Keratinocyte (primary cell): ENCODE data around the gene AP3B1.

ENCODE experiments used
- EZH2 ChIP-seq: IDR thresholded peaks from one replicate; pipeline ENCODE4 v1.6.1; 2012; ENCODE audit warnings: inconsistent platforms, mild to moderate bottlenecking, low read length, moderate library complexity
- TF ChIP-seq, protein P1 (sequence below), 3 experiments: IDR thresholded peaks in 1 of 3; conservative IDR thresholded peaks in 1 of 3; optimal IDR thresholded peaks in 1 of 3; 2 replicates in 2 of 3; 3 replicates in 1 of 3; pipeline versions ENCODE3 to v1.5.1; 2011; ENCODE audit warnings: low read length in 3 of 3, mild to moderate bottlenecking in 3 of 3, moderate library complexity in 2 of 3, control low read depth in 1 of 3, inconsistent platforms in 1 of 3; ENCODE audit not compliant: insufficient read depth in 2 of 3; ENCODE audit errors: extremely low read depth in 1 of 3

DNA sequence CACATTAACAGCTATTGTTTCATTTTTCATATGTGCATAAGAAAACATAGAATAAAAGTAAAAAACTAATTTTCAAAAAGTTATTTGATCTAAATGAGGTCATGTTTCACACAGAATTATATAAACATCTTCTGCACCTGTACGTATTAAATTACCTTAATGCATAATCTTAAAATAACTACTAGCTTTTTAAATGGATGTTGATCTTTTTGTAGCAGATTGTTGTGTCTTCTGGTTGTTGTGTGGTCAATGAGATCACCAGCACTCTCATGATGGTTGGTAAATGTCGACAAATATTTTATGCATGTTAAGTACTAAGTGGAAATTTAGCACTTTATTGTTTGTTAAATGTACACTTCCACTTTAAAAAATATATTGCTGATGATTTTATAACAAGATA is 162.0 kb downstream of the AP3B1 start:
- TF ChIP-seq, protein P1, sequence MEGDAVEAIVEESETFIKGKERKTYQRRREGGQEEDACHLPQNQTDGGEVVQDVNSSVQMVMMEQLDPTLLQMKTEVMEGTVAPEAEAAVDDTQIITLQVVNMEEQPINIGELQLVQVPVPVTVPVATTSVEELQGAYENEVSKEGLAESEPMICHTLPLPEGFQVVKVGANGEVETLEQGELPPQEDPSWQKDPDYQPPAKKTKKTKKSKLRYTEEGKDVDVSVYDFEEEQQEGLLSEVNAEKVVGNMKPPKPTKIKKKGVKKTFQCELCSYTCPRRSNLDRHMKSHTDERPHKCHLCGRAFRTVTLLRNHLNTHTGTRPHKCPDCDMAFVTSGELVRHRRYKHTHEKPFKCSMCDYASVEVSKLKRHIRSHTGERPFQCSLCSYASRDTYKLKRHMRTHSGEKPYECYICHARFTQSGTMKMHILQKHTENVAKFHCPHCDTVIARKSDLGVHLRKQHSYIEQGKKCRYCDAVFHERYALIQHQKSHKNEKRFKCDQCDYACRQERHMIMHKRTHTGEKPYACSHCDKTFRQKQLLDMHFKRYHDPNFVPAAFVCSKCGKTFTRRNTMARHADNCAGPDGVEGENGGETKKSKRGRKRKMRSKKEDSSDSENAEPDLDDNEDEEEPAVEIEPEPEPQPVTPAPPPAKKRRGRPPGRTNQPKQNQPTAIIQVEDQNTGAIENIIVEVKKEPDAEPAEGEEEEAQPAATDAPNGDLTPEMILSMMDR (optimal IDR thresholded peaks at IDR 0.05 in 1 of 3, IDR thresholded peaks at IDR 0.05 in 1 of 3, conservative IDR thresholded peaks at IDR 0.05 in 1 of 3; ENCODE audit: extremely low read depth in 1 of 3, insufficient read depth in 2 of 3, low read length in 3 of 3): no peak
- no peak for TF ChIP-seq EZH2
